GM23248 (cell line): ENCODE measurements around the gene KCNAB3. TPM values are rescaled to one million over a fixed set of nuclear protein-coding genes. Genes with fewer than 3 reads are reported as not detected.

Source experiments
- DNase-seq: peaks from one replicate; pipeline ENCODE4 v3.0.0-alpha.2; 2015
- H2AFZ ChIP-seq: fragments of 200-600 bp; sonication (generic); 2 replicates; pipeline ENCODE4 v1.6.1; 2016; ENCODE audit warnings: antibody characterized with exemption
- H3F3A ChIP-seq: fragments of 200-600 bp; sonication (generic); 2 replicates; pipeline ENCODE4 v1.6.1; 2016; ENCODE audit warnings: mild to moderate bottlenecking, antibody characterized with exemption, mixed run types; ENCODE audit not compliant: insufficient read depth
- H3K27ac ChIP-seq: fragments of 200-600 bp; sonication (generic); 2 replicates; pipeline ENCODE4 v1.5.1; 2016; ENCODE audit warnings: mild to moderate bottlenecking
- H3K27me3 ChIP-seq: fragments of 200-600 bp; sonication (generic); replicated peaks from 2 replicates; pipeline ENCODE4 v1.6.1; 2016; ENCODE audit warnings: mild to moderate bottlenecking; ENCODE audit not compliant: insufficient read depth
- H3K36me3 ChIP-seq: fragments of 200-600 bp; sonication (generic); 2 replicates; pipeline ENCODE4 v1.6.1; 2016; ENCODE audit warnings: low read depth, mild to moderate bottlenecking
- H3K4me1 ChIP-seq: fragments of 200-600 bp; sonication (generic); 2 replicates; pipeline ENCODE4 v1.6.1; 2016; ENCODE audit warnings: mild to moderate bottlenecking; ENCODE audit not compliant: insufficient read depth
- H3K4me2 ChIP-seq: fragments of 200-600 bp; sonication (generic); one replicate; pipeline ENCODE4 v1.6.1; 2016; ENCODE audit warnings: mild to moderate bottlenecking; ENCODE audit not compliant: unreplicated experiment
- H3K4me3 ChIP-seq: fragments of 200-600 bp; sonication (generic); 2 replicates; pipeline ENCODE4 v1.5.1; 2016; ENCODE audit warnings: mild to moderate bottlenecking
- H3K79me2 ChIP-seq: fragments of 200-600 bp; sonication (generic); 2 replicates; pipeline ENCODE4 v1.6.1; 2016; ENCODE audit warnings: mild to moderate bottlenecking; ENCODE audit not compliant: insufficient read depth
- H3K9ac ChIP-seq: fragments of 200-600 bp; sonication (generic); 2 replicates; pipeline ENCODE4 v1.6.1; 2016; ENCODE audit warnings: mild to moderate bottlenecking
- H3K9me2 ChIP-seq: fragments of 200-600 bp; sonication (generic); 2 replicates; pipeline ENCODE4 v1.6.1; 2016; ENCODE audit warnings: mixed run types, mild to moderate bottlenecking, moderate library complexity; ENCODE audit not compliant: insufficient read depth
- H3K9me3 ChIP-seq: fragments of 200-600 bp; sonication (generic); one replicate; pipeline ENCODE4 v1.6.1; 2017; ENCODE audit warnings: low read depth
- H4K20me1 ChIP-seq: fragments of 200-600 bp; sonication (generic); 2 replicates; pipeline ENCODE4 v1.6.0; 2016; ENCODE audit not compliant: insufficient read depth
- EZH2 ChIP-seq: fragments of 200-600 bp; sonication (generic); IDR thresholded peaks from 2 replicates; pipeline ENCODE4 v1.6.1; 2018; ENCODE audit warnings: antibody characterized with exemption, mild to moderate bottlenecking; ENCODE audit not compliant: insufficient read depth, poor library complexity, severe bottlenecking
- EZH2phosphoT487 ChIP-seq: fragments of 200-600 bp; sonication (generic); IDR thresholded peaks from 2 replicates; pipeline ENCODE4 v1.6.1; 2018; ENCODE audit warnings: antibody characterized with exemption, moderate library complexity, mild to moderate bottlenecking, low read depth; ENCODE audit not compliant: insufficient read depth
- WGBS, 2 experiments: methylation state at CpG; one replicate each; pipeline ENCODE4 v1.1.6; 2015 to 2017; ENCODE audit warnings: low lambda C conversion rate in 2 of 2, low coverage in 1 of 2; ENCODE audit errors: missing lambda C conversion rate in 2 of 2; 5-methylcytosine and 5-hydroxymethylcytosine counted together
- in situ Hi-C: fragments of 300-500 bp; cut with MboI; formaldehyde crosslinking; loops from 2 replicates; pipeline ENCODE4 v1.15.0; 2020
- polyA plus RNA-seq: library from polyadenylated mRNA; unstranded; fragments of >200 nt; fragmentation: Nextera tagmentation; extraction: Ambion mirVana; gene quantifications from 2 replicates; pipeline ENCODE4 v1.2.1, GENCODE V29; 2016
- total RNA-seq: library from RNA; depleted of rRNA; stranded (reverse); fragments of >200 nt; shearing (Covaris generic); gene quantifications from 2 replicates; pipeline ENCODE4 v1.2.3, GENCODE V29; 2014

KCNAB3 gene
- total and polyA plus RNA-seq, 2 experiments from 2014 or later: 0.22 to 0.24 TPM

DNA sequence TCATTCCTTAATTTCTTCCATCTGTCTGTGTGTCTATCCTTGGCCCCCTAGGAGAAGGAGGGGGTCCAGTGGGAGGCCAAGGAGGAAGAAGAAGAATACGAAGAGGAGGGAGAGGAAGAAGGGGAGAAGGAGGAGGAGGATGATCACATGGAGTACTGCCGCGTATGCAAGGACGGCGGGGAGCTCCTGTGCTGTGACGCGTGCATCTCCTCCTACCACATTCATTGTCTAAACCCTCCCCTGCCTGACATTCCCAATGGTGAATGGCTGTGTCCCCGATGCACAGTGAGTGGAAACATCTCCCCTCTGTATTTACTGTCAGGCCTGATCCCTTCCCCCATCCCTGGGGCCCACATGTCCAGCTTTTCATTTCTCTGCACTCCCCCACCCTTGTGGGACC lies 34.8 kb downstream of the KCNAB3 start:
- H3K36me3 ChIP-seq: peaks cover 21% of the 10 kb centered on the region
- DNase-seq: no peak
- TF ChIP-seq EZH2phosphoT487: no peak
- TF ChIP-seq EZH2: no peak
- H2AFZ ChIP-seq: no peak overlapping the region
- H3F3A ChIP-seq: no peaks in the 10 kb centered on the region
- H3K9ac ChIP-seq: no peak overlapping the region
- in situ Hi-C loops: no loop called here
- H3K4me2 ChIP-seq: no peak overlapping the region
- peaks cover 12% of the 10 kb centered on the region for H3K79me2 ChIP-seq
- H4K20me1 ChIP-seq: no peaks in the 10 kb centered on the region
- H3K4me3 ChIP-seq: no peak overlapping the region
- H3K9me3 ChIP-seq: no peaks in the 10 kb centered on the region
- WGBS, 2 experiments: 88 to 90% methylated on average over 4 to 8 of the region's 8 CpGs
- no peaks in the 10 kb centered on the region; the same call in 1 of the 2 replicates for H3K4me1 ChIP-seq
- no peaks in the 10 kb centered on the region for H3K27me3 ChIP-seq
- H3K27ac ChIP-seq: no peak overlapping the region
- no peaks in the 10 kb centered on the region for H3K9me2 ChIP-seq

DNA sequence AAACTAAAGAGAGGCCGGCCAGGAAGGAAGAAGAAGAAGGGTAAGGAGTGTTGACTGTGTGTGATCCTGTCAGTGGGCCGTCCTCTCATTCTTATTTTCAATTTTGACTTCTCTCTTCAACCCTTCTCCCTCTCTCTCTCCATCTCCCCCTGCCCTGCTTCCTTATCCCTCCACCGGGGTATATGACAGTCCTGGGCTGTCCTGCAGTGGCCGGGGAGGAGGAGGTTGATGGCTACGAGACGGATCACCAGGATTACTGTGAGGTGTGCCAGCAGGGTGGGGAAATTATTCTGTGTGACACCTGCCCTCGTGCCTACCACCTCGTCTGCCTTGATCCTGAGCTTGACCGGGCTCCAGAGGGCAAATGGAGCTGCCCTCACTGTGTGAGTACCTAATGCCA lies 35.4 kb downstream of the KCNAB3 start:
- Histone ChIP-seq H3K9me2 (no peaks in the 10 kb centered on the region), H4K20me1 (no peaks in the 10 kb centered on the region), H2AFZ (no peak overlapping the region), H3K9ac (no peak overlapping the region), H3K4me1 (peaks cover 6% of the 10 kb centered on the region), H3K79me2 (peaks cover 18% of the 10 kb centered on the region), H3F3A (0 out of 2 replicates have a peak, but pooled peaks cover 6% of the 10 kb centered on the region), H3K9me3 (no peaks in the 10 kb centered on the region), H3K4me2 (no peak overlapping the region), H3K4me3 (no peak overlapping the region), H3K27me3 (no peaks in the 10 kb centered on the region), H3K36me3 (peaks cover 15% of the 10 kb centered on the region), H3K27ac (no peak overlapping the region)
- 93 to 95% methylated on average over 8 to 9 of the region's 9 CpGs for WGBS, 2 experiments
- in situ Hi-C loops: no loop called here
- no peak for TF ChIP-seq EZH2phosphoT487
- no peak for TF ChIP-seq EZH2
- DNase-seq: no peak

DNA sequence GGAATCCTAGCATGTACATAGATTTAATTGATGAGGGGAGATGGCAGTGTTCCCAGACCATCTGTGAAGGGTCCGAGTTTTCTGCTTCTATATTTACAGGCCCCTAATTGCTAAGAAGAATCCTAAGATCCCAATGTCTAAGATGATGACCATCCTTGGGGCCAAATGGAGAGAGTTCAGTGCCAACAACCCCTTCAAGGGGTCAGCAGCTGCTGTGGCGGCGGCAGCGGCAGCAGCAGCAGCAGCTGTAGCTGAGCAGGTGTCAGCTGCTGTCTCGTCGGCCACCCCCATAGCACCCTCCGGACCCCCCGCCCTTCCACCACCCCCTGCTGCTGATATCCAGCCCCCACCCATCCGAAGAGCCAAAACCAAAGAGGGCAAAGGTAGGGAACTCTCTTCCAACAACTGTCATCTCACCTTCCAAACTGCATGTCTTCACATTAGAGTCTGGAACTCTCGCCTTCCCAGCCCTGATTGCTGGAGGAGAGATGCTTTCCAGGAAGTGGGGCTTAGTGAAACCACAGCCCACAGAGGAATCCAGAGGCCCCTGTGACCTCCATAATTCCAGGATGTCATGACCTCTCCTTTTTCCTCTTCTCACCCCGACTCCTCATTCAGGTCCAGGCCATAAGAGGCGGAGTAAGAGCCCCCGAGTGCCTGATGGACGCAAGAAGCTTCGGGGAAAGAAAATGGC lies 36.3 kb downstream of the KCNAB3 start:
- no peaks in the 10 kb centered on the region for H3K9me3 ChIP-seq
- WGBS, 2 experiments: 94 to 97% methylated on average over 11 to 15 of the region's 15 CpGs
- peaks cover 14% of the 10 kb centered on the region for H3K36me3 ChIP-seq
- H3K4me3 ChIP-seq: no peak overlapping the region
- in situ Hi-C loops: no loop called here
- H3K27ac ChIP-seq: no peak overlapping the region
- H3F3A ChIP-seq: peaks cover 12% of the 10 kb centered on the region
- H3K27me3 ChIP-seq: no peaks in the 10 kb centered on the region
- TF ChIP-seq EZH2phosphoT487 (no peak), EZH2 (no peak)
- H3K9ac ChIP-seq: no peak overlapping the region
- H3K9me2 ChIP-seq: no peaks in the 10 kb centered on the region
- no peak overlapping the region for H2AFZ ChIP-seq
- H4K20me1 ChIP-seq: no peaks in the 10 kb centered on the region
- peaks cover 27% of the 10 kb centered on the region for H3K79me2 ChIP-seq
- peaks cover 15% of the 10 kb centered on the region for H3K4me1 ChIP-seq
- no peak for DNase-seq
- H3K4me2 ChIP-seq: no peak overlapping the region

DNA sequence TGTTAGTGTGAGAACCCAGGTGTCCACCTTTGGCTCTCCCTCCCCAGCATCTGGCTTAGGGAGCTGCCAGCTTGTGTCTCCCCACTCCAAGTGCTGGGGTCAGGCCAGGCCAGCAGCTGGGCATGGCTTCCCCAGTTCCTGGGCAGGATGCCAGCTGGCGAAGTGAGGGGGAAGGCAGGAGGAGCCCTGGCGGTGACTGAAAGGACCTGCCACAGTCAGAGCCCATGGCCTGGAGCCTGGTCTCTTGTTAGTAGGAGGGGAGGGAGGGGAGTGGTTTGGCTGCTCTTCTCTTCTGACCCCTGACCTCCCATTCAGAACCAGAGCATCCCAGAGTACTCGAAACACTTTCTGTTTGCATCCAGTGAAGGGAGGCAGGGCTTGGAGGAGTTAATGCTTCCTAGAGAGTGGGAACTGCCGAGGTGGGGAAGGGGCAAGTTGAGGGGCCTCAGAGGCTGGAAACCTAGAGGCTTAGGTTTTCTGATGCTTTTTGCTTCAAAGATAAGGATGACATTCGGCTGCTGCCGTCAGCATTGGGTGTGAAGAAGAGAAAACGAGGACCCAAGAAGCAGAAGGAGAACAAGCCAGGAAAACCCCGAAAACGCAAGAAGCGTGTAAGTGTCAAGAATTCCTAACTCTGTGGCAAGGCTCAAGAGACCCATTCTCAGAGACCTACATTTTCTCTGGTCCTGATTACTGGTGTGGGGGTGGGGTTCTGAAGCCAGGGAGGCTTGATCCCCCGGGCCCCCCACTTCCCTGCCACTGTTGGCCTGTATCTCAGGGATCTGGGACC lies 40.3 kb downstream of the KCNAB3 start:
- Histone ChIP-seq H3K4me2 (peak overlapping the region; percentile 86), H4K20me1 (no peaks in the 10 kb centered on the region), H3K9me3 (no peaks in the 10 kb centered on the region), H3K9ac (peak overlapping the region; percentile 71), H3K27ac (peak overlapping the region; percentile 90), H3K36me3 (peaks cover 9% of the 10 kb centered on the region; the same call in 1 of the 2 replicates), H2AFZ (no peak overlapping the region), H3K79me2 (peaks cover 32% of the 10 kb centered on the region), H3K9me2 (no peaks in the 10 kb centered on the region), H3K4me3 (peak overlapping the region; percentile 90), H3K4me1 (peaks cover 32% of the 10 kb centered on the region), H3K27me3 (no peaks in the 10 kb centered on the region), H3F3A (peaks cover 32% of the 10 kb centered on the region)
- TF ChIP-seq EZH2phosphoT487 (no peak), EZH2 (no peak)
- 41 to 42% methylated on average over 11 of the region's 11 CpGs for WGBS, 2 experiments
- in situ Hi-C loops: no loop called here
- peak; percentile 96 for DNase-seq
